GM19438 (cell line): ENCODE results near the gene SPATA7.

ENCODE experiments used
- ATAC-seq: cut with Tn5 transposase; IDR thresholded peaks from one replicate; pipeline ENCODE4 v1.9.1; 2021; ENCODE audit warnings: low read depth; ENCODE audit not compliant: unreplicated experiment

The SPATA7 gene

GRCh38 chr14:88481059-88481458 lies 95.6 kb downstream of the SPATA7 start:
- no peak for ATAC-seq

DNA sequence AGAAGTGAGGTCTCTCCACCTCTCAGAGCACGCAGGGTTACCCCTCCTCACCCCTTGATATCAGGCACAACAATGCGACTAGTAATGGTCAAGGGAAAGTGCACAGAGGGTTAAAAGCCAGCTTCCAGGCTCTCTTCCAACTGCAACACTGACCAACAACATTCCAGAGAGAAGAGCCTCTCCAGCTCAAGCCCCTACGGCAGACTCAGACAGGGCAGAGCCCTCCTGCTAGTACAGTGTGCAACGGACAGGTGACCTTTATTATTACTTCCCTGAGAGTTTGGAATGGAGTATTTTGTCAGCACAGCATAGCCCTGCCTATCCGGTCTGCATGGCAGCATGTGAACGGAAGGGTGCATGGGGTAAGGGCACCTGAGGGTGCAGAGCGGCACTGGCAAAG lies 96.3 kb downstream of the SPATA7 start:
- no peak for ATAC-seq

DNA sequence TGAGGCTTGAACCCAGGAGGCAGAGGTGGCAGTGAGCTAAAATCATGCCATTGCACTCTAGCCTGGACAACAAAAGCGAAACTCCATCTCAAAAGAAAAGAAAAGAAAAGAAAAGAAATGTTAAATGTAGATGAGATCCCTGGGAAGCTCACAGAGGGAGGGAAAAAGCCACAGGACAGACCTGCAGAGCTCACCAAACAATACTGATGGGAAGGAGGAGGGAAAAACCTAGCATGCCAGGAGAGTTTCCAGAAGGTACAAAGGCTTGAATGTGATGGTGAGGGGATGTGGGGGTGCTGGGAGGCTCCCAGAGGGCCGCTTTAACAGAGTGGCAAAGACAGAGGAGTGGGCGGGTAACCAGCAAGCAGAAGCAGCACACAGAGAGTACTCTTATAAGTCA lies 97.1 kb downstream of the SPATA7 start:
- ATAC-seq, result no peak
